Uterus (tissue), 4 donors: ENCODE results near the gene ABCC8. TPM values are rescaled to one million over a fixed set of nuclear protein-coding genes. Genes with fewer than 3 reads are reported as not detected.

Source experiments
- DNase-seq, 2 donors: peaks; one replicate each; pipeline ENCODE4 v3.0.0-alpha.2; 2019 to 2020
- H3K27ac ChIP-seq, 2 donors: fragments of 200-600 bp; sonication (generic); 1 replicate in 1 of 2; 2 replicates in 1 of 2; pipeline ENCODE4 v1.5.1; 2016 to 2018
- H3K27me3 ChIP-seq, 2 donors: fragments of 200-600 bp; sonication (generic); one replicate each; pipeline ENCODE4 v1.5.1; 2018 to 2019; ENCODE audit warnings: control low read depth in 1 of 2
- H3K36me3 ChIP-seq, 2 donors: fragments of 200-600 bp; sonication (generic); one replicate each; pipeline ENCODE4 v1.5.1; 2019; ENCODE audit warnings: control low read depth in 1 of 2
- H3K4me1 ChIP-seq, 2 donors: fragments of 200-600 bp; sonication (generic); one replicate each; pipeline ENCODE4 v1.5.1; 2018 to 2019; ENCODE audit warnings: control low read depth in 1 of 2
- H3K4me3 ChIP-seq, 2 donors: fragments of 200-600 bp; sonication (generic); 1 replicate in 1 of 2; 2 replicates in 1 of 2; pipeline ENCODE4 v1.5.1; 2018 to 2019; ENCODE audit warnings: mild to moderate bottlenecking in 1 of 2
- H3K9me3 ChIP-seq, 2 donors: fragments of 200-600 bp; sonication (generic); one replicate each; pipeline ENCODE4 v1.5.1; 2019; ENCODE audit warnings: control low read depth in 1 of 2
- CTCF ChIP-seq, 4 experiments: fragments of 200-600 bp in 2 of 4; fragments of 450-650 bp in 2 of 4; sonication (generic) in 2 of 4; IDR thresholded peaks; one replicate each; pipeline ENCODE4 v1.5.1; 2016 to 2019; ENCODE audit warnings: antibody characterized with exemption in 4 of 4, mild to moderate bottlenecking in 2 of 4, moderate library complexity in 1 of 4
- POLR2A ChIP-seq, 2 donors: fragments of 450-650 bp; IDR thresholded peaks; one replicate each; pipeline ENCODE4 v1.6.1; 2016; ENCODE audit warnings: antibody characterized with exemption in 2 of 2, mild to moderate bottlenecking in 1 of 2, moderate library complexity in 1 of 2
- intact Hi-C: fragments of 100-400 bp; cut with DNase I; formaldehyde crosslinking; loops from one replicate; pipeline ENCODE4 v1.15.1; 2023; ENCODE audit warnings: low total_unique reads
- total RNA-seq, 4 donors: library from RNA; depleted of rRNA in 3 of 4; stranded (reverse); fragments of >200 nt in 3 of 4; gene quantifications; one replicate each; pipeline versions ENCODE4 v1.1.0 to v1.2.4, GENCODE V29; 2014 to 2023
- donor health status: DM: yes; HTN: yes; CAD: no.

Gene ABCC8
- total RNA-seq, 4 donors from 2014 or later, result under 0.01 to 5.5 (median 1.9) TPM; not detected in 1

- Histone ChIP-seq H3K4me3 (no peak overlapping the region), H3K9me3 (no peaks in the 10 kb centered on the region), H3K36me3 (no peaks in the 10 kb centered on the region), H3K27ac (no peak overlapping the region), H3K4me1 (peaks cover 0 to 3% of the 10 kb centered on the region in 2 donors), H3K27me3 (no peaks in the 10 kb centered on the region)
- intact Hi-C loops, result no loop called here
- peak in 1 of 2 donors; percentile 54 for DNase-seq
- TF ChIP-seq POLR2A (IDR thresholded peaks at IDR 0.05), result no peak
- TF ChIP-seq CTCF (IDR thresholded peaks at IDR 0.05), result no peak
Measured at GRCh38 chr11:17410606-17411379, 65.9 kb downstream of the ABCC8 start.

- Histone ChIP-seq H3K27me3 (no peaks in the 10 kb centered on the region), H3K36me3 (no peaks in the 10 kb centered on the region), H3K4me1 (peaks cover 0 to 3% of the 10 kb centered on the region in 2 donors), H3K9me3 (no peaks in the 10 kb centered on the region), H3K4me3 (no peak overlapping the region), H3K27ac (no peak overlapping the region)
- intact Hi-C loops, result no loop called here
- no peak for TF ChIP-seq POLR2A (IDR thresholded peaks at IDR 0.05)
- no peak for DNase-seq
Measured at GRCh38 chr11:17408641-17409040, 68.0 kb downstream of the ABCC8 start.

GRCh38 chr11:17408026-17408425 is 68.6 kb downstream of the ABCC8 start:
- no peaks in the 10 kb centered on the region for H3K9me3 ChIP-seq
- no peak overlapping the region for H3K27ac ChIP-seq
- intact Hi-C loops, result no loop called here
- DNase-seq, result no peak
- H3K27me3 ChIP-seq, result no peaks in the 10 kb centered on the region
- H3K4me1 ChIP-seq, result peaks cover 0 to 3% of the 10 kb centered on the region in 2 donors
- no peak overlapping the region for H3K4me3 ChIP-seq
- no peaks in the 10 kb centered on the region for H3K36me3 ChIP-seq
- TF ChIP-seq POLR2A (IDR thresholded peaks at IDR 0.05), result no peak
- TF ChIP-seq CTCF (IDR thresholded peaks at IDR 0.05), result no peak

- no peak for DNase-seq
- TF ChIP-seq CTCF (IDR thresholded peaks at IDR 0.05), result no peak
- TF ChIP-seq POLR2A (IDR thresholded peaks at IDR 0.05), result no peak
- peaks cover 0 to 3% of the 10 kb centered on the region in 2 donors for H3K4me1 ChIP-seq
- H3K27ac ChIP-seq, result no peak overlapping the region
- intact Hi-C loops, result no loop called here
- no peaks in the 10 kb centered on the region for H3K27me3 ChIP-seq
- no peak overlapping the region for H3K4me3 ChIP-seq
- H3K36me3 ChIP-seq, result no peaks in the 10 kb centered on the region
- H3K9me3 ChIP-seq, result no peaks in the 10 kb centered on the region
Measured at GRCh38 chr11:17407575-17407974, 69.1 kb downstream of the ABCC8 start.

GRCh38 chr11:17406818-17407149 is 69.9 kb downstream of the ABCC8 start:
- H3K27ac ChIP-seq, result no peak overlapping the region
- TF ChIP-seq CTCF (IDR thresholded peaks at IDR 0.05), result no peak
- no peak for TF ChIP-seq POLR2A (IDR thresholded peaks at IDR 0.05)

More at GRCh38 chr11:17406818-17407149, 69.9 kb downstream of the ABCC8 start:
- peaks cover 0 to 3% of the 10 kb centered on the region in 2 donors for H3K4me1 ChIP-seq
- H3K4me3 ChIP-seq, result no peak overlapping the region
- H3K9me3 ChIP-seq, result no peaks in the 10 kb centered on the region
- no peak for DNase-seq
- H3K27me3 ChIP-seq, result no peaks in the 10 kb centered on the region
- intact Hi-C loops, result no loop called here
- H3K36me3 ChIP-seq, result no peaks in the 10 kb centered on the region
